Mucosa of rectum (tissue), 2 donors: ENCODE measurements around the gene EGLN2.
A peak's percentile ranks its signal among the peaks of the same experiment; 100 is the strongest.
"Not testable (repeated sequence)": the region's sequence is repeated elsewhere in the genome, so short reads cannot be mapped to it uniquely, and the experiment has no call there.

Experiments
- H3K27ac ChIP-seq, 2 donors: one replicate each; pipeline ENCODE4 v1.7.0; 2013; ENCODE audit warnings: inconsistent platforms in 2 of 2, low read depth in 2 of 2, low read length in 2 of 2
- H3K27me3 ChIP-seq, 2 donors: one replicate each; pipeline ENCODE4 v1.7.0; 2013; ENCODE audit warnings: low read length in 2 of 2; ENCODE audit not compliant: control insufficient read depth in 2 of 2, insufficient read depth in 2 of 2
- H3K36me3 ChIP-seq, 2 donors: one replicate each; pipeline ENCODE4 v1.7.0; 2013; ENCODE audit warnings: low read length in 2 of 2; ENCODE audit not compliant: control insufficient read depth in 2 of 2, insufficient read depth in 2 of 2
- H3K4me1 ChIP-seq, 2 donors: one replicate each; pipeline ENCODE4 v1.7.0; 2013; ENCODE audit warnings: low read length in 2 of 2, mild to moderate bottlenecking in 1 of 2; ENCODE audit not compliant: control insufficient read depth in 2 of 2, insufficient read depth in 2 of 2
- H3K4me3 ChIP-seq, 2 donors: one replicate each; pipeline ENCODE4 v1.7.0; 2013; ENCODE audit warnings: low read length in 2 of 2
- H3K9ac ChIP-seq, 2 donors: one replicate each; pipeline ENCODE4 v1.7.0; 2013; ENCODE audit warnings: low read length in 2 of 2, low read depth in 1 of 2, mild to moderate bottlenecking in 1 of 2
- H3K9me3 ChIP-seq, 2 donors: one replicate each; pipeline ENCODE4 v1.7.0; 2013; ENCODE audit warnings: low read length in 2 of 2; ENCODE audit not compliant: control insufficient read depth in 2 of 2
- donor health status: healthy.
- donor health status: Normal muscosa, but diverticular disease.

The EGLN2 gene

DNA sequence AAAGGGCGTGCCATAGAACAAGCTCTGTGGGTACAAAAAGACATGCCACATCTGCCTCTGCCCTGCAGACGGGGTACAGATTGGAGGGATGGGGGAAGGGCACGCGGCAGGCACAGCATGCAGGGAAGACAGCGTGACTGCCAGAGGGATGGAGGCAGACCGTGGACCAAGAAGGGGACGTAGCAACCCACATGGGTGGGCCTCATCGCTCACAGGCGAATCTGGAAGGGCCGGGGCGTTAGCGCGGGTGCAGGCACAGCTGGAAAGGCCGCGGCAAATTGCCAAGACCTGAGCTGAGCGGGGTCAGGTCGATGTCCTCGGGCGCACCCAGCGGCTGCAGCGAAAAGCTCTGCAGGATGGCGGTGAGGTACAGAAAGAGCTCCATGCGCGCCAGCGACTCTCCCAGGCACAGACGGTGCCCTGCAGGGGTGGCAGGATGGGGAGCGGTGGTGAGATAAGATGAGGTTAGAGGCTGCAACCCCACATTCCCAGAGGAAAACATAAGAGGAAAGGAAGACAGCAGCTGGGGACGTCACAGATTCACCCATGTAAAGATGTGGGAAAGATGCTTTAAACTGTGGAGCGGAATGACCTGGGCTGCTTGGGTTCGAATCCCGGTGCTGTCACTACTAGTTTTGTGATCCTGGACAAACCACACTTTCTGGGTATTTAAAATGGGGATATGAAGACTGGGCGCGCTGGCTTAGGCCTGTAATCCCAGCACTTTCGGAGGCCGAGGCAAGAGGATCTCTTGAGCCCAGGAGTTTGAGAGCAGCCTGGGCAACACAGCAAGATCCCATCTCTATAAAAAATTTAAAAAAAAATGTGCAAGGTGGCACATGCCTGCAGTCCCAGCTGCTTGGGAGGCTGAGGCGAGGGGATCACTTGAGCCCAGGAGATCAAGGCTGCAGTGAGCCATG is 19.7 kb downstream of the EGLN2 start:
- H3K9me3 ChIP-seq, H3K9ac ChIP-seq, H3K27me3 ChIP-seq, H3K36me3 ChIP-seq: not testable (repeated sequence)
- H3K4me1 ChIP-seq: peaks cover 11 to 13% of the 10 kb centered on the region in 2 donors
- H3K27ac ChIP-seq: peak overlapping the region; percentile 29 to 43
- H3K4me3 ChIP-seq: peak overlapping the region; percentile 48 to 64

- H3K4me3 ChIP-seq, H3K36me3 ChIP-seq, H3K27me3 ChIP-seq, H3K9me3 ChIP-seq: not testable (repeated sequence)
- Histone ChIP-seq H3K4me1 (peaks cover 13 to 14% of the 10 kb centered on the region in 2 donors), H3K27ac (peak overlapping the region in 1 of 2 donors; percentile 15), H3K9ac (peak overlapping the region in 1 of 2 donors; percentile 14)
These were observed 20.7 kb downstream of the EGLN2 start for GRCh38 chr19:40819479-40820234.

DNA sequence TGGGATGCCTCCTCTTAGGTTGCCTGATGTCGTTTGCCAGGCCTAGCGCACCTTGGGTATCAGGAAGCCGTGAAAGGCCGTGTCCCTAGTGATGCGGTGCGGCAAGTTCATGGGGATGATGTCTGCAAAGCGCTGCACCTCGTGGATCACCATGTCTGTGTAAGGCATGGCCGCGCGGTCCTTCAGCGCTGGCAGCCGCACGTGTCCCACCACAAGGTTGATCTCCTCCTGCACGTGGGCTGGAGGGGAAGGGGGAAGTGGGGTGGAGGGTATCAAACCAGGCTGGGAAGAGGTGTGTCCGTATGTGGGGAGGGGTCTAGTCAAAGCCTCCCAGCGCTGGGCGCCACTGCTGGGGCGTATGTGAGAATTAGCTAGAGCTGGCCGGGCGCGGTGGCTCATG is 23.2 kb downstream of the EGLN2 start:
- H3K4me3 ChIP-seq: no peak overlapping the region
- H3K36me3 ChIP-seq: peaks cover 1 to 3% of the 10 kb centered on the region in 2 donors
- H3K27me3 ChIP-seq: no peaks in the 10 kb centered on the region
- no peak overlapping the region for H3K27ac ChIP-seq
- peaks cover 13 to 14% of the 10 kb centered on the region in 2 donors for H3K4me1 ChIP-seq
- H3K9ac ChIP-seq: no peak overlapping the region
- H3K9me3 ChIP-seq: no peaks in the 10 kb centered on the region

- peaks cover 13 to 14% of the 10 kb centered on the region in 2 donors for H3K4me1 ChIP-seq
- not testable (repeated sequence) for H3K27ac ChIP-seq, H3K36me3 ChIP-seq, H3K9me3 ChIP-seq, H3K27me3 ChIP-seq, H3K4me3 ChIP-seq, H3K9ac ChIP-seq
These were observed 23.9 kb downstream of the EGLN2 start for GRCh38 chr19:40822704-40823553.

GRCh38 chr19:40824916-40825315 is 25.9 kb downstream of the EGLN2 start:
- H3K27me3 ChIP-seq, H3K36me3 ChIP-seq, H3K9me3 ChIP-seq, H3K27ac ChIP-seq, H3K4me1 ChIP-seq, H3K4me3 ChIP-seq, H3K9ac ChIP-seq: not testable (repeated sequence)

DNA sequence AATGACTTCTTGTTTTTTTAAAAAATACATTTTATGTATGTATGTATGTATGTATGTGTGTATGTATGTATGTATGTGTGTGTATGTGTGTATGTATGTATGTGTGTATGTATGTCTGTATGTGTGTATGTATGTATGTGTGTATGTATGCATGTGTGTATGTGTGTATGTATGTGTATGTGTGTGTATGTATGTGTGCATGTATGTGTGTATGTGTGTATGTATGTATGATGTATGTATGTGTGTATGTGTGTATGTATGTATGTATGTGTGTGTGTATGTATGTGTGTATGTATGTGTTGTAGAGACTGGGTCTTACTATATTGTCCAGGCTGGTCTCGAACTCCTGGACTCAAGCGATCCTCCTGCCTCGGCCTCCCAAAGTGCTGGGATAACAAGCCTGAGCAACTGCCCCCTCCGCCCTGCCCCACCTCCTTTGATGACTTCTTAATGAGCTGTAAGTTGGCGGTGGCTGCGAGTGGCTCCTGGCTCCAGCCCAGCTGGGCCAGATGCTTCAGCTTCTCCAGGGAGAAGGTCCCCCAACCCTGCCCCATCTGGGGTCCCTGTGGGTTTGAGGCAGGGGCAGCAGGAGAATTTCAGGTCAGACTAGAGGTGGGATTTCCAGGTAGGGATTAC is 26.6 kb downstream of the EGLN2 start:
- H3K27me3 ChIP-seq, H3K4me3 ChIP-seq, H3K27ac ChIP-seq, H3K9me3 ChIP-seq, H3K4me1 ChIP-seq, H3K9ac ChIP-seq, H3K36me3 ChIP-seq: not testable (repeated sequence)

DNA sequence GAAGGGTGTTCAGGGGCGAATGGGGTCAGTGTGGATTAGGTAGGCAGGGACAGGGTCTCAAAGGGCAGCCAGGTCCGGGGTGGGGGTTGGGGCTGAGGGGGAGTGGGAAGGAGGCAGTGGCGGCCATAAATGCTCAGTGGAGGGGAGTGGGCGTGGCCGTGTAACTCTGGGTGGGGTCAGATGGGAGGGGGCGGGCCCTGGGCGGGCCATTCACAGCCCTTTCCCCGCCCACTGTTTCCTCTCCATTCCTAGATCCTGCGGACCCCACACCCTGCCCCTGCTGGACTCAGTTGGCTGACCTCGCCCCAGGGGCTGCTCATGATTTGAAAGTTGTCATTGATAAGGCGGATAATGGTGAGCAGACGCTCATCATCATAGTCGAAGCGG is 27.3 kb downstream of the EGLN2 start:
- not testable (repeated sequence) for H3K36me3 ChIP-seq, H3K9ac ChIP-seq, H3K4me1 ChIP-seq, H3K27me3 ChIP-seq, H3K9me3 ChIP-seq, H3K4me3 ChIP-seq, H3K27ac ChIP-seq

DNA sequence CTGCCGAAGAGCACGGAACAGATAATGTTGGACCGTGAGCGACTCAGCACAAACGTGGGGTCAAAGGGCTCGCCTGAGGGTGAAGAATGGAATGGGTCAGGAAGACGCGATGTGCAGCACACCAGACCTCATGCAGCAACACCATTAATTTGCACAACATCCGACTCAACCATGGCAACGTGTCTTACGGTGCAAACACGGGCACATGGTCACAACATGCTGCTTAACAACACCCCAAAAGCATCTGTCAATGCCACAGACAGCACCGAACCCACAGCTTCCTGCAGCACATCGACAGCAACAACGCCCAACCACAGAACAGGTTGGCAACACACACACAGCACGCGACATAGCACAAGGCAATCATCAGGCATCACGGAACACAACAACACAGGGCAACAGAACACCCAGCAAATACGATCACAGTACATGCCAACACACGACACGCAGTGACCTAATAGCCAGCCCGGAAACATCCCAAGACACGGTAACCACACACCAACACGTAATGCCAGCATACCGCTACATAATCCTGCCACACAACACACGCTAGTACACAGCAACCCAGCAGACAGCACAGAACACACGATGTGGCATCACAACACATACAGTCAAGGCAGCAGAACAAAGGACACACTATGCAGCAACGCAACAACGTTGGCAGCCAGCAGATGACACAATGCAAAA is 27.9 kb downstream of the EGLN2 start:
- not testable (repeated sequence) for H3K27ac ChIP-seq, H3K4me1 ChIP-seq, H3K36me3 ChIP-seq, H3K9ac ChIP-seq, H3K9me3 ChIP-seq, H3K4me3 ChIP-seq, H3K27me3 ChIP-seq

- no peaks in the 10 kb centered on the region for H3K27me3 ChIP-seq
- no peak overlapping the region for H3K27ac ChIP-seq
- H3K9me3 ChIP-seq: no peaks in the 10 kb centered on the region
- H3K4me3 ChIP-seq: no peak overlapping the region
- peaks cover 2 to 4% of the 10 kb centered on the region in 2 donors for H3K36me3 ChIP-seq
- no peak overlapping the region for H3K9ac ChIP-seq
- peaks cover 10 to 16% of the 10 kb centered on the region in 2 donors for H3K4me1 ChIP-seq
These were observed 28.6 kb downstream of the EGLN2 start for GRCh38 chr19:40827386-40828247.
